SK-N-SH (cell line): ENCODE results near the gene ANKRD65. TPM values are rescaled to one million over a fixed set of nuclear protein-coding genes. Genes with fewer than 3 reads are reported as not detected.
"Not testable (repeated sequence)": the region's sequence is repeated elsewhere in the genome, so short reads cannot be mapped to it uniquely, and the experiment has no call there.

ENCODE experiments used
- CTCF ChIA-PET: fragments of 300-600, 350-600 bp; formaldehyde crosslinking; extraction: SDS; loops from one replicate; lab custom pipeline; 2021; lab: Yijun Ruan, JAX
- POLR2A ChIA-PET: fragments of 350-600 bp; sonication (Branson Sonifier 250); formaldehyde crosslinking; extraction: SDS; loops from one replicate; lab custom pipeline; 2020; ENCODE audit warnings: antibody characterized with exemption, inconsistent platforms; lab: Yijun Ruan, JAX
- DNase-seq: peaks from one replicate; pipeline ENCODE4 v3.0.0; 2012
- H2AFZ ChIP-seq: fragments of 200-600 bp; sonication (generic); 2 replicates; pipeline ENCODE4 v1.8.1; 2016; ENCODE audit warnings: antibody characterized with exemption, mild to moderate bottlenecking, low read depth
- H3F3A ChIP-seq: fragments of 200-600 bp; sonication (generic); replicated peaks from 2 replicates; pipeline ENCODE3; 2016; ENCODE audit warnings: antibody characterized with exemption, mild to moderate bottlenecking; ENCODE audit not compliant: insufficient read depth
- H3K27ac ChIP-seq, 2 experiments: fragments of 200-500 bp in 1 of 2; fragments of 200-600 bp in 1 of 2; sonication (Bioruptor generic) in 1 of 2; sonication (generic), shearing (Covaris generic) in 1 of 2; 2 replicates each; pipeline versions ENCODE4 v1.5.1 to v1.6.1; 2014 to 2016; ENCODE audit warnings: low read depth in 2 of 2, inconsistent platforms in 1 of 2, low read length in 1 of 2, mild to moderate bottlenecking in 1 of 2, mixed read lengths in 1 of 2
- H3K27me3 ChIP-seq: fragments of 200-600 bp; sonication (generic), shearing (Covaris generic); 2 replicates; pipeline ENCODE4 v1.6.1; 2016; ENCODE audit warnings: mixed run types; ENCODE audit not compliant: insufficient read depth
- H3K36me3 ChIP-seq, 2 experiments: fragments of 200-500 bp in 1 of 2; fragments of 200-600 bp in 1 of 2; sonication (Bioruptor generic) in 1 of 2; sonication (generic) in 1 of 2; replicated peaks in 1 of 2; 2 replicates each; pipeline versions ENCODE3 to v1.5.1; 2014 to 2016; ENCODE audit warnings: low read length in 1 of 2, mild to moderate bottlenecking in 1 of 2; ENCODE audit not compliant: insufficient read depth in 2 of 2, control insufficient read depth in 1 of 2
- H3K4me1 ChIP-seq, 2 experiments: fragments of 200-500 bp in 1 of 2; fragments of 200-600 bp in 1 of 2; sonication (Bioruptor generic) in 1 of 2; sonication (generic), shearing (Covaris generic) in 1 of 2; 2 replicates each; pipeline versions ENCODE4 v1.5.1 to v1.6.1; 2014 to 2016; ENCODE audit warnings: low read depth in 1 of 2, low read length in 1 of 2, mixed run types in 1 of 2; ENCODE audit not compliant: insufficient read depth in 2 of 2, control insufficient read depth in 1 of 2
- H3K4me2 ChIP-seq: fragments of 200-600 bp; sonication (generic), shearing (Covaris generic); 2 replicates; pipeline ENCODE4 v1.6.1; 2017; ENCODE audit warnings: mixed run types
- H3K4me3 ChIP-seq, 2 experiments: fragments of 200-500 bp in 1 of 2; fragments of 200-600 bp in 1 of 2; sonication (Bioruptor generic) in 1 of 2; sonication (generic), shearing (Covaris generic) in 1 of 2; 2 replicates each; pipeline versions ENCODE4 v1.5.1 to v1.8.1; 2014 to 2016; ENCODE audit warnings: low read depth in 2 of 2, inconsistent platforms in 1 of 2, low read length in 1 of 2, mild to moderate bottlenecking in 1 of 2, mixed read lengths in 1 of 2, moderate library complexity in 1 of 2
- H3K79me2 ChIP-seq: fragments of 200-600 bp; sonication (generic); 2 replicates; pipeline ENCODE4 v1.8.1; 2017; ENCODE audit warnings: mild to moderate bottlenecking; ENCODE audit not compliant: insufficient read depth
- H3K9ac ChIP-seq: fragments of 200-600 bp; sonication (generic); 2 replicates; pipeline ENCODE4 v1.6.1; 2017; ENCODE audit warnings: mixed run types
- H3K9me2 ChIP-seq: fragments of 200-600 bp; sonication (generic); 2 replicates; pipeline ENCODE4 v1.6.1; 2017; ENCODE audit warnings: mixed run types
- H3K9me3 ChIP-seq: fragments of 200-600 bp; sonication (generic); 2 replicates; pipeline ENCODE4 v1.6.1; 2017; ENCODE audit warnings: mixed run types, mild to moderate bottlenecking, moderate library complexity
- H4K20me1 ChIP-seq: fragments of 200-600 bp; sonication (generic); 2 replicates; pipeline ENCODE4 v1.6.1; 2017; ENCODE audit warnings: mild to moderate bottlenecking, mixed run types; ENCODE audit not compliant: insufficient read depth
- USF2 ChIP-seq: fragments of 150-350 bp; IDR thresholded peaks from 2 replicates; pipeline ENCODE4 v1.6.1; 2017; ENCODE audit warnings: antibody characterized with exemption, low read length, low read depth, borderline replicate concordance
- WGBS: methylation state at CpG from one replicate; pipeline ENCODE4 v1.1.6; 2017; ENCODE audit warnings: low lambda C conversion rate; 5-methylcytosine and 5-hydroxymethylcytosine counted together
- polyA plus RNA-seq, 3 experiments: library from polyadenylated mRNA; depleted of rRNA; stranded (reverse); fragments of >200 nt; gene quantifications; 2 replicates each; pipeline ENCODE4 v1.2.3, GENCODE V29; 2012
- TF ChIP-seq, protein P1 (sequence below): IDR thresholded peaks from 2 replicates; pipeline ENCODE4; 2012

The ANKRD65 gene
- polyA plus RNA-seq, 1 of the 3 experiments (the other 2 are of a cell fraction) = 0.07 TPM

DNA sequence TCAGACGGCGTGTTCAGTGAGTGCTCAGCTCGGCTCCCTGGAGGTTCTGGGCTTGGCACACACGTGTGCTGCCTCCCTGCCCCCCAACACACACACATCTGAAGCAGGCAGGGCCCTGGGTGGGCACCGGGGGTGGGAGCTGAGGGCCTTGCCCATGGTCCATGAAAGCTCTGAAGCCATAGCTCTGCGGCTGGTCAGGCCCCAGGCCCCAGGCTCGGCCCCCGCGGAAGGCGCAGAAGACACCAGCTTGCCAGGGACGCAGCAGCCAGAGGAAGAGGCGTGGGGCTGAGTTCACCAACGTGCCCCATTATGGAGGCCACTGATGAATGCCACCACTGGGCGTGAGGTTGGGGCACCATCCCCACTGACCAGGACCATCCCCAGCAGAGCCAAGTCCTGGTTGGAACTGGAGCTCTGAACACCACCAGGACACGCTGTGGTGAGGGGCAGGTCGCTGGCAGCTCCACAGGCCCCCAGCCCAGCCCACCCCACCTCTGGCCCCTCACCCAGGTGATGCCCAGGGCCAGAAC lies 50.2 kb downstream of the ANKRD65 start:
- Histone ChIP-seq H3K4me2 (no peak overlapping the region), H3K27me3 (no peaks in the 10 kb centered on the region), H3K4me3 (no peak overlapping the region), H3K9ac (no peak overlapping the region), H3K4me1 (peaks cover 0 to 23% of the 10 kb centered on the region in 2 experiments; a peak in 1 of 4 replicates), H3K79me2 (peaks cover 30% of the 10 kb centered on the region), H3F3A (peaks cover 4% of the 10 kb centered on the region), H2AFZ (no peak overlapping the region), H3K9me2 (no peaks in the 10 kb centered on the region), H4K20me1 (no peaks in the 10 kb centered on the region), H3K36me3 (peaks cover 0 to 8% of the 10 kb centered on the region in 2 experiments), H3K9me3 (no peaks in the 10 kb centered on the region), H3K27ac (no peak overlapping the region)
- no peak for DNase-seq
- POLR2A ChIA-PET = interaction anchor here (0.7 to 1.3 kb wide), 3 partner anchors 11 to 28 kb away, joined by 3 read pairs; partner anchors contain the start of gene CCNL2
- CTCF ChIA-PET = interaction anchor here (1.1 to 5.9 kb wide), 12 partner anchors 8 to 253 kb away, joined by 3 to 48 read pairs (median 5); partner anchors contain the start of genes CCNL2 and MXRA8
- TF ChIP-seq USF2 = no peak
- TF ChIP-seq, protein P1, sequence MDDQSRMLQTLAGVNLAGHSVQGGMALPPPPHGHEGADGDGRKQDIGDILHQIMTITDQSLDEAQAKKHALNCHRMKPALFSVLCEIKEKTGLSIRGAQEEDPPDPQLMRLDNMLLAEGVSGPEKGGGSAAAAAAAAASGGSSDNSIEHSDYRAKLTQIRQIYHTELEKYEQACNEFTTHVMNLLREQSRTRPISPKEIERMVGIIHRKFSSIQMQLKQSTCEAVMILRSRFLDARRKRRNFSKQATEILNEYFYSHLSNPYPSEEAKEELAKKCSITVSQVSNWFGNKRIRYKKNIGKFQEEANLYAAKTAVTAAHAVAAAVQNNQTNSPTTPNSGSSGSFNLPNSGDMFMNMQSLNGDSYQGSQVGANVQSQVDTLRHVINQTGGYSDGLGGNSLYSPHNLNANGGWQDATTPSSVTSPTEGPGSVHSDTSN = 0 out of 2 replicates have a peak, but pooled peaks have one; percentile 12
- 73% methylated on average over 4 of the region's 16 CpGs for WGBS

GRCh38 chr1:1370094-1370493 lies 51.0 kb downstream of the ANKRD65 start:
- not testable (repeated sequence) for H3K27ac ChIP-seq, H3K36me3 ChIP-seq, H3K9ac ChIP-seq, DNase-seq, H3K27me3 ChIP-seq, H3K4me3 ChIP-seq, H3F3A ChIP-seq, H3K4me2 ChIP-seq, H3K9me3 ChIP-seq, H4K20me1 ChIP-seq, H2AFZ ChIP-seq, H3K9me2 ChIP-seq
- WGBS = over 99% methylated on average over 14 of the region's 14 CpGs
- ChIA-PET CTCF (interaction anchor here (1.3 to 5.9 kb wide), 4 partner anchors 11 to 79 kb away, joined by 3 to 37 read pairs (median 20); partner anchors contain the start of gene MXRA8), POLR2A (interaction anchor here (1.3 to 1.6 kb wide), 2 partner anchors 11 to 18 kb away, joined by 3 read pairs; no protein-coding TSS in a partner anchor)
- Histone ChIP-seq H3K4me1 (peaks cover 0 to 23% of the 10 kb centered on the region in 2 experiments; a peak in 1 of 4 replicates), H3K79me2 (peaks cover 29% of the 10 kb centered on the region)

Other genes starting within 250 kb of the ANKRD65 start
- gene TTLL10, start 247.4 kb downstream of the ANKRD65 start, polyA plus RNA-seq (2012; rRNA removed) = not detected in 2 replicates
- 0.05 TPM in 1 of 2 replicates, not detected in the other for gene TNFRSF18, start 214.7 kb downstream of the ANKRD65 start, polyA plus RNA-seq (2012; rRNA removed)
- gene TNFRSF4, start 207.1 kb downstream of the ANKRD65 start, polyA plus RNA-seq (2012; rRNA removed) = not detected in 2 replicates
- gene SDF4, start 189.3 kb downstream of the ANKRD65 start, polyA plus RNA-seq (2012; rRNA removed) = 182 and 265 TPM in 2 replicates
- gene B3GALT6, start 189.0 kb downstream of the ANKRD65 start, polyA plus RNA-seq (2012; rRNA removed) = 32.0 and 38.8 TPM in 2 replicates
- gene C1QTNF12, start 174.6 kb downstream of the ANKRD65 start, polyA plus RNA-seq (2012; rRNA removed) = 0.59 TPM in 1 of 2 replicates, not detected in the other
- 31.8 and 47.5 TPM in 2 replicates for gene UBE2J2, start 147.4 kb downstream of the ANKRD65 start, polyA plus RNA-seq (2012; rRNA removed)
- gene SCNN1D, start 140.8 kb downstream of the ANKRD65 start, polyA plus RNA-seq (2012; rRNA removed) = 2.6 and 2.9 TPM in 2 replicates
- gene ACAP3, start 113.3 kb downstream of the ANKRD65 start, polyA plus RNA-seq (2012; rRNA removed) = 51.7 and 66.4 TPM in 2 replicates
- gene PUSL1, start 112.7 kb downstream of the ANKRD65 start, polyA plus RNA-seq (2012; rRNA removed) = 13.9 and 19.0 TPM in 2 replicates
- 137 and 141 TPM in 2 replicates for gene INTS11, start 96.6 kb downstream of the ANKRD65 start, polyA plus RNA-seq (2012; rRNA removed)
- gene CPTP, start 96.5 kb downstream of the ANKRD65 start, polyA plus RNA-seq (2012; rRNA removed) = 12.3 and 13.4 TPM in 2 replicates
- gene TAS1R3, start 90.0 kb downstream of the ANKRD65 start, polyA plus RNA-seq (2012; rRNA removed) = 0.06 and 0.08 TPM in 2 replicates
- 31.3 and 32.0 TPM in 2 replicates for gene DVL1, start 71.9 kb downstream of the ANKRD65 start, polyA plus RNA-seq (2012; rRNA removed)
- gene MXRA8, start 62.7 kb downstream of the ANKRD65 start, polyA plus RNA-seq (2012; rRNA removed) = 2.5 and 3.8 TPM in 2 replicates
- gene AURKAIP1, start 46.1 kb downstream of the ANKRD65 start, polyA plus RNA-seq (2012; rRNA removed) = 175 and 214 TPM in 2 replicates
- gene CCNL2, start 21.9 kb downstream of the ANKRD65 start, polyA plus RNA-seq (2012; rRNA removed) = 362 and 475 TPM in 2 replicates
- gene MRPL20, start 14.0 kb downstream of the ANKRD65 start, polyA plus RNA-seq (2012; rRNA removed) = 159 and 210 TPM in 2 replicates
- gene VWA1, start 14.4 kb upstream of the ANKRD65 start, polyA plus RNA-seq (2012; rRNA removed) = 5.3 and 7.4 TPM in 2 replicates
- 0.38 and 0.49 TPM in 2 replicates for gene ATAD3C, start 28.4 kb upstream of the ANKRD65 start, polyA plus RNA-seq (2012; rRNA removed)
- 47.6 and 71.6 TPM in 2 replicates for gene ATAD3B, start 50.5 kb upstream of the ANKRD65 start, polyA plus RNA-seq (2012; rRNA removed)
- 34.1 and 40.2 TPM in 2 replicates for gene ATAD3A, start 90.9 kb upstream of the ANKRD65 start, polyA plus RNA-seq (2012; rRNA removed)
- gene TMEM240, start 119.3 kb upstream of the ANKRD65 start, polyA plus RNA-seq (2012; rRNA removed) = 6.5 and 8.1 TPM in 2 replicates
- 73.6 and 104 TPM in 2 replicates for gene SSU72, start 153.6 kb upstream of the ANKRD65 start, polyA plus RNA-seq (2012; rRNA removed)
- gene FNDC10, start 178.9 kb upstream of the ANKRD65 start, polyA plus RNA-seq (2012; rRNA removed) = 4.8 and 6.7 TPM in 2 replicates
- gene MIB2, start 194.2 kb upstream of the ANKRD65 start, polyA plus RNA-seq (2012; rRNA removed) = 40.4 and 45.4 TPM in 2 replicates
- 0.96 and 1.2 TPM in 2 replicates for gene MMP23B, start 210.9 kb upstream of the ANKRD65 start, polyA plus RNA-seq (2012; rRNA removed)
- gene CDK11B, start 237.7 kb upstream of the ANKRD65 start, polyA plus RNA-seq (2012; rRNA removed) = 11.3 and 15.0 TPM in 2 replicates